Large intestine (tissue), 3 donors: ENCODE data around the gene PIGK. TPM values are rescaled to one million over a fixed set of nuclear protein-coding genes. Genes with fewer than 3 reads are reported as not detected.
A peak's percentile ranks its signal among the peaks of the same experiment; 100 is the strongest.
"Not testable (repeated sequence)": the region's sequence is repeated elsewhere in the genome, so short reads cannot be mapped to it uniquely, and the experiment has no call there.

ENCODE experiments used
- DNase-seq, 2 donors: peaks; one replicate each; pipeline versions ENCODE4 v3.0.0 to v3.0.0-alpha.2; 2013
- H3K27ac ChIP-seq: one replicate; pipeline ENCODE4 v1.5.1; 2013; ENCODE audit warnings: low read length
- H3K27me3 ChIP-seq: 2 replicates; pipeline ENCODE4 v1.6.1; 2013; ENCODE audit warnings: low read length; ENCODE audit not compliant: control insufficient read depth, insufficient read depth
- H3K36me3 ChIP-seq: 2 replicates; pipeline ENCODE4 v1.6.1; 2013; ENCODE audit warnings: low read length; ENCODE audit not compliant: control insufficient read depth, insufficient read depth
- H3K4me1 ChIP-seq: one replicate; pipeline ENCODE4 v1.6.1; 2013; ENCODE audit warnings: low read length; ENCODE audit not compliant: control insufficient read depth, insufficient read depth
- H3K4me3 ChIP-seq: one replicate; pipeline ENCODE4 v1.5.1; 2013; ENCODE audit warnings: low read length
- H3K9me3 ChIP-seq: one replicate; pipeline ENCODE4 v1.6.1; 2013; ENCODE audit warnings: mild to moderate bottlenecking, low read depth, low read length, moderate library complexity; ENCODE audit not compliant: control insufficient read depth
- WGBS: methylation state at CpG from one replicate; pipeline ENCODE4 v1.1.5; 2013; ENCODE audit warnings: low lambda C conversion rate; ENCODE audit not compliant: insufficient coverage; 5-methylcytosine and 5-hydroxymethylcytosine counted together
- polyA plus RNA-seq: library from polyadenylated mRNA; unstranded; fragments of 120-200 nt; gene quantifications from one replicate; pipeline ENCODE4 v1.2.1, GENCODE V29; 2013

Gene PIGK
- polyA plus RNA-seq, 1 donor = 25.3 TPM

DNA sequence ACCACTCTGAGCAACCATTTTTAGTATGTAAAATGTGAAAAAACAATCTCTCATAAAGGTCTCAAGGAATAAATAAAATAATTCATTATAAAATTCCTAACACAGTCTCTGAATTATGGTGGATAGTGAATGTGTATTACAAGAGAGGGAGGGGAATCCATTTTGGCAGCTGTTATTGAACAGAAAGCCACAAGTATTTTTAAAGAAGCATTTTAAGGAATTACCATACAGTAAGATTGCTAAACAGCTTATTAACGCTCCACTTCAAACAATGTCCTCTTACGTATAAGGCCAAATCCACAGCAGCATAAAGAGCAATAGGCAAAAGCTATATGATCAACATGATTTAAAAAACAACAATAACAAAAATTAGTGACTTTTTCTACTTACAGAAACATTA is 18.4 kb downstream of the PIGK start:
- no peak for DNase-seq
- WGBS = 92% methylated on average over 2 of the region's 2 CpGs

DNA sequence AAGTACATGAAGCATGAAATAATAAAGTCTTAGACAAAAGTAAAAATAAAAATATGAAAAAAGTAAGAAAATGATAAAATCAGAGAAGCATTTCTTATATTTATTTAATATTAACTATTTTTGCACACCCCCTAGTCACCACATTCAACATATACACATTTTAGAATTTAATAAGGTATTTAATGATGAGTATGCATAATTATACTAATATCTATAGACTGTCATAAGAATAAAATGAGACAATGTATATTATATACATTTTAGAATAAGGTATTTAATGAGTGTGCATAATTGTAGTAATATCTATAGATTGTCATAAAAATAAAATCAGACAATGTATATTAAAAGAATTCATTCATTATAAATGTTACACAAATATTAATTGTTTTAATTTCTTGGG is 18.9 kb downstream of the PIGK start:
- peaks cover 5% of the 10 kb centered on the region for H3K9me3 ChIP-seq
- H3K4me3 ChIP-seq = no peak overlapping the region
- H3K27ac ChIP-seq = no peak overlapping the region
- no peak for DNase-seq
- no peaks in the 10 kb centered on the region for H3K4me1 ChIP-seq
- no peaks in the 10 kb centered on the region for H3K27me3 ChIP-seq
- no peaks in the 10 kb centered on the region for H3K36me3 ChIP-seq

More for the DNA sequence above, 18.4 kb downstream of the PIGK start:
- Histone ChIP-seq H3K9me3 (peaks cover 7% of the 10 kb centered on the region), H3K36me3 (no peaks in the 10 kb centered on the region), H3K27ac (no peak overlapping the region), H3K4me3 (no peak overlapping the region), H3K4me1 (no peaks in the 10 kb centered on the region), H3K27me3 (no peaks in the 10 kb centered on the region)

DNA sequence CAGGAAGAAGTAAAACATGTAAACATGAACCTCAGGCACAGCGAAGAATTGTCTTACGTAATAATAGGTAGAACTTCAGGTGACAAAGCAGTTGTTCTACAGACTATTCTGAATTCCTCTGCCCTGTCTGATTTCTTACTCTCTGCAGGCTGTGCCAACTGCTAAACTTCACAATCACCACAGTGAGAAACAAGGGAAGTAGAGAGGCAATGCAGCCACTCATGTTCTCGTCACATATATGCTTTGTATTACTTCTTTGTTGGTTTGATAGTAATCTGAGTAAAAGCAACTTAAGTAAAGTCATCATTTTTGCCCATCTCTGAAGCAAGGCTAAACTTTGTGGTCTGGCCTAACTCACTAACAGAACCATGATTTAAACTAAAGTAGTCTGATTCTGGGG is 21.9 kb downstream of the PIGK start:
- no peak for DNase-seq
- WGBS = 90% methylated on average over 2 of the region's 3 CpGs
- no peaks in the 10 kb centered on the region for H3K4me1 ChIP-seq

DNA sequence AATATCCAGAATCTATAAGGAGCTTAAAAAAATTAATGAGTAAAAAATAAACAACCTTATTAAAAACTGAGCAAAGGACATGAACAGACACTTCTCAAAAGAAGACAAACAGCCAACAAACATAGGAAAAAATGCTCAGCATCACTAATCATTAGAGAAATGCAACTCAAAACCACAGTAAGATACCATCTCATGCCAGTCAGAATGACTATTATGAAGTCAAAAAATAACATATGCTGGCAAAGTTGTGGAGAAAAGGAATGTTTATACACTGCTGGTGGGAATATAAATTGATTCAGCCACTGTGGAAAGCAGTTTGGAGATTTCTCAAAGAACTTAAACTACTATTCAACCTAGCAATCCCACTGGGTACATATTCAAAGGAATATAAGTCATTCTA is 25.3 kb downstream of the PIGK start:
- no peak overlapping the region for H3K4me3 ChIP-seq
- H3K9me3 ChIP-seq = no peaks in the 10 kb centered on the region
- no peak overlapping the region for H3K27ac ChIP-seq
- H3K27me3 ChIP-seq = no peaks in the 10 kb centered on the region
- no peak for DNase-seq
- H3K4me1 ChIP-seq = no peaks in the 10 kb centered on the region
- peaks cover 5% of the 10 kb centered on the region for H3K36me3 ChIP-seq

More for the DNA sequence above, 21.9 kb downstream of the PIGK start:
- Histone ChIP-seq H3K4me3 (no peak overlapping the region), H3K36me3 (peaks cover 5% of the 10 kb centered on the region), H3K27me3 (no peaks in the 10 kb centered on the region), H3K9me3 (no peaks in the 10 kb centered on the region), H3K27ac (no peak overlapping the region)

DNA sequence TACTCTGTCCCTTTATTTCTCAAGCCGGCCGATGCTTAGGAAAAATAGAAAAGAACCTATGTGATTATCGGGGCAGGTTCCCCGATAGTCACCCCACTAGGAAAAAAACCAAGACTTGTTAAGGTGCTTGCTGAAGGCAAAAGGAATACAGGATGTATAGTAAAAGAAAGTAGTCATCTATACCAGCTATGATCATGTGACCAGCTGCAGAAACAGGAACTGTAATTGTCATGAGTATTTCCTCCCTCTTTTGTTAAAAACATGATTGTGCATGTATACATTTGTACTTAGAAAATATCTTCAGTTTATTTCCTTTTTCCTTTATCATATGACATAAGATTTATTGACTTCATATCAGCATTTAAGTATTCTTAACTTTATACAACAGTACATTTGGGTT is 30.5 kb downstream of the PIGK start:
- Histone ChIP-seq H3K36me3 (no peaks in the 10 kb centered on the region), H3K9me3 (no peaks in the 10 kb centered on the region), H3K4me3 (no peak overlapping the region), H3K27ac (no peak overlapping the region), H3K4me1 (no peaks in the 10 kb centered on the region), H3K27me3 (no peaks in the 10 kb centered on the region)
- no peak for DNase-seq
- WGBS = 100% methylated on average over 2 of the region's 4 CpGs

DNA sequence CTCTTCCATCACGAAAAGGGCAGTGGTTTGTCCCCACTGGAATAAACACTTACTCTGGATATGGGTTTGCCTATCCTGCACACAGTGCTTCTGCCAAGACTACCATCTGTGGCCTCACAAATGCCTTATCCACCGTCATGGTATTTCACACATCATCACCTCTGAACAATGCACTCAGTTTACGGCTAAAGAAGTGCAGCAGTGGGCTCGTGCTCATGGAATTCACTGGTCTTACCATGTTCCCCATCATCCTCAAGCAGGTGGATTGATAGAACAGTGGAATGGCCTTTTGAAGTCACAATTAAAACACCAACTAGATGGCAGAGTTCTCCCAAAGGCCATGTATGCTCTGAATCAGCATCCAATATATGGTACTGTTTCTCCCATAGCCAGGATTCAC is 32.3 kb downstream of the PIGK start:
- H3K4me3 ChIP-seq, H3K36me3 ChIP-seq, H3K9me3 ChIP-seq, H3K27ac ChIP-seq, DNase-seq, H3K4me1 ChIP-seq, H3K27me3 ChIP-seq: not testable (repeated sequence)
- no CpG with 5 or more reads among the region's 4 CpGs for WGBS

DNA sequence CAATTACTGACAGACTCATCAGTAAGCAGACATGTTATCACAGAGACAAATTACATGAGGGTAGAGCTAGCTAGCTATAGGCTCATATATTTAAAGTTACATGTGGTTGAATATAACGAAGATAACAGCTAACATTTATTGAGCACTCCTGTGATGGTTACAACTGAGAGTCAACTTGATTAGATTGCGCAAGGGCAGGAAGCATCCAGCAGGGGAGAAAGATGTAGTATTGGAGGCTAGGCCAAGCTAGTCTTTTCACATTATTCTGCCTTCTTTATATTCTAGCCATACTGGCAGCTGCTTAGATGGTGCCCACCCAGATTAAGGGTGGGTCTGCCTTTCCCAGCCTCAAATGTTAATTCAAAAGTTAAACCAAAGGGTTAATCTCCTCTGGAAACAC is 37.1 kb downstream of the PIGK start:
- Histone ChIP-seq H3K9me3 (peaks cover 6% of the 10 kb centered on the region), H3K27ac (no peak overlapping the region), H3K27me3 (no peaks in the 10 kb centered on the region), H3K4me3 (no peak overlapping the region), H3K36me3 (no peaks in the 10 kb centered on the region), H3K4me1 (no peaks in the 10 kb centered on the region)
- no CpG with 5 or more reads among the region's 2 CpGs for WGBS
- no peak for DNase-seq

DNA sequence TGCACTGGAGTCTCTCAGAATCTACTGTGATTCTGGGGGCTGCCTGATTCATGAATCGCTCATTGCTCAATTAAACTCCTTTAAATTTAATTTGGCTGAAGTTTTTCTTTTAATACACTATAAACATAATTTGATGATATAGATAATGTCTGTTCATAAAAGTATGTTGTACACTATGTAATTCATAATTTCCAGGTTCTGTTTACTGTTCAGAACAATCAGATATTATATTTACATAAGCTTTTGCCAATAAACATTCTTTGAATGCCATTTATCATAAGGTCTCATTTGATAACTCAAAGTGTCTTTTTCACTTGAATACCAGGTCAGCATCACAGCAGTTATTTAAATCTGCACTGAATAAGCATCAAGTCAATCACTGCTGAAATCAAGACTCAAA is 39.6 kb downstream of the PIGK start:
- no peak overlapping the region for H3K27ac ChIP-seq
- 100% methylated on average over 1 of the region's 1 CpG for WGBS
- no peaks in the 10 kb centered on the region for H3K27me3 ChIP-seq
- H3K36me3 ChIP-seq = no peaks in the 10 kb centered on the region
- no peak overlapping the region for H3K4me3 ChIP-seq
- no peaks in the 10 kb centered on the region for H3K4me1 ChIP-seq
- no peak for DNase-seq
- H3K9me3 ChIP-seq = peaks cover 6% of the 10 kb centered on the region

DNA sequence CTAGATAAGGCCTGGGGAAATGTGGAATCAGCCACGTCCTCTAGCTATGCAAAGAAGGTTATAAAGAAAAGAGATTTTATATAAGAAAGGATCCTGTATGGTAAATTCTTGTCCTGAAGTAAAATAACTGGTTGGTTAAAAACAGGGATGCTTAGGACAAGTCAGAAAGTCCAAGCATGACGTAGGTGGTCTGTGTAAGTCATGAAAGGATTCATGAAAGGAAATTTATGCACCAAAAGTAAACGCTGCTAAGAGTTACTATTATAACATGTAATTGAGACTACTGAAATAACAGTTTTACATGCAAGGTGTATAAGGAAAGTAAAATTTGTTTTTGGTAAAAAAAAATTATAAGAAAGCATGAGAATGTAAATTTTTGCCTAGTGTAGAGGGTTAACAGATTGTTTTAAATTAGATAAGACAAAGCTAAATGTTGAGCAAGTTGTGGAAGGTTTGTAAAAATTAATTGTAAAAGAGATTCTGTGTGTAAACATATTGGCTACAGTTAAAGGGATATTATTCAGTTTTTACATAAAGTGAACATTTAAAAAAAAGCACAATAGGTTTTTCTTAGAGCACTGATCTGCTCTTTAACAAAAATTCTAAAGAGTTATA is 43.9 kb downstream of the PIGK start:
- WGBS = 100% methylated on average over 2 of the region's 3 CpGs
- H3K27me3 ChIP-seq = no peaks in the 10 kb centered on the region
- no peak for DNase-seq

DNA sequence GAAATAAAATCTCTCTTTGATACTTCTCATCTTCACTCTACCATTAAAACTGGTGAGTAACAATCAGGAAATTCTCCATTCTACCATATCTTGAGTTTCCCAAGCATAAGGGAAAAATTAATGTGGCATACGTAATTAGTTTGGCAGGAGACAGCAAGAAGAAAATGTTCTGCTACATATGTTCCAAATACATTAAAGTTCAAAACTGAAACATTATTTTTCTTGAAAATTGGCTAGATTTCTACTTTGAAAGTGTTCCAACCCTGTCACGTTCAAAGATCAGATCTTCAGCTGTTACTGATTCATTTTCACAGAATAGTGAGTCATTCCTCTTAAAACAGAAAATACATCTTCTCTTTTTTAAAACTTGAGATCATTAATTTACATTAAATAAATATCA is 48.5 kb downstream of the PIGK start:
- peak in 1 of 2 donors; percentile 5 for DNase-seq
- 80% methylated on average over 2 of the region's 2 CpGs for whole genome bisulfite sequencing
- H3K36me3 ChIP-seq = no peaks in the 10 kb centered on the region
- H3K9me3 ChIP-seq = no peaks in the 10 kb centered on the region
- H3K27me3 ChIP-seq = no peaks in the 10 kb centered on the region
- H3K27ac ChIP-seq = no peak overlapping the region
- H3K4me1 ChIP-seq = no peaks in the 10 kb centered on the region
- no peak overlapping the region for H3K4me3 ChIP-seq

More for the DNA sequence above, 43.9 kb downstream of the PIGK start:
- Histone ChIP-seq H3K27ac (no peak overlapping the region), H3K36me3 (no peaks in the 10 kb centered on the region), H3K4me3 (no peak overlapping the region), H3K9me3 (peaks cover 6% of the 10 kb centered on the region), H3K4me1 (no peaks in the 10 kb centered on the region)

DNA sequence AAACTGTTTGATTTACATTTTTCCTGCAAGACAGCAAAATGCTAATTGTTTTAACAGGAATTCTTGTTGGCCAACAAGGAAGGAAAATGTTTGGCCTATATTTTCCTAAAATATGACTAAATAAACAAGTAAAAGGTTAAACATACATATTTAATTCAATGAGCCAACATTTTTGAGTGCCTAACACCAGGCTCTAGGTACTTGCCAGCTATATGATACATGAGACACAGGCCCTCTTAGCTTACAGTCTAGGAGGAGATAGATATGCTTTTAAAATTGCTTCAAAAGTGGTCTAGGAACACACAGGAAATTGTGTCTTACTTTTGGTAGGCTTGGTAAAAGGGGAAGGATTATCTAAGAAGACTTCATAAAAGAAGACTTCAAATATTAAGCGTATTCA is 50.9 kb downstream of the PIGK start:
- Histone ChIP-seq H3K27me3 (no peaks in the 10 kb centered on the region), H3K4me1 (no peaks in the 10 kb centered on the region), H3K36me3 (no peaks in the 10 kb centered on the region), H3K4me3 (no peak overlapping the region), H3K27ac (no peak overlapping the region), H3K9me3 (no peaks in the 10 kb centered on the region)
- DNase-seq = no peak
- WGBS = no CpG with 5 or more reads among the region's 1 CpG
